DND-41 (cell line): ENCODE results near the gene NPDC1.

Experiments
- ATAC-seq: fragments of 200-7000 bp; cut with Tn5 transposase; 3 replicates; pipeline ENCODE4 v1.9.1; 2021; ENCODE audit warnings: low read depth; ENCODE audit not compliant: insufficient read depth
- DNase-seq: peaks from one replicate; pipeline ENCODE4 v3.0.0-alpha.2; 2020
- H2AFZ ChIP-seq: 2 replicates; pipeline ENCODE4 v1.6.0; 2012; ENCODE audit warnings: low read depth, low read length
- H3K27ac ChIP-seq: 2 replicates; pipeline ENCODE4 v1.5.1; 2012; ENCODE audit warnings: low read length, inconsistent platforms
- H3K27me3 ChIP-seq: fragments of 200-600 bp; sonication (generic); 2 replicates; pipeline ENCODE4 v1.6.0; 2012; ENCODE audit warnings: low read length, mild to moderate bottlenecking, inconsistent platforms; ENCODE audit not compliant: insufficient read depth, poor library complexity
- H3K36me3 ChIP-seq: 2 replicates; pipeline ENCODE4 v1.5.1; 2012; ENCODE audit warnings: low read length, inconsistent platforms; ENCODE audit not compliant: insufficient read depth
- H3K4me1 ChIP-seq: 2 replicates; pipeline ENCODE4 v1.5.1; 2012; ENCODE audit warnings: mild to moderate bottlenecking, low read length; ENCODE audit not compliant: insufficient read depth
- H3K4me2 ChIP-seq: 2 replicates; pipeline ENCODE4 v1.6.0; 2012; ENCODE audit warnings: mild to moderate bottlenecking, moderate library complexity, low read length, inconsistent platforms; ENCODE audit not compliant: insufficient read depth
- H3K4me3 ChIP-seq, 2 experiments: fragments of 200-600 bp in 1 of 2; shearing (Covaris generic) in 1 of 2; 2 replicates each; pipeline ENCODE4 v1.5.1; 2012 to 2016; ENCODE audit warnings: inconsistent platforms in 2 of 2, low read length in 2 of 2, mild to moderate bottlenecking in 2 of 2, low read depth in 1 of 2, moderate library complexity in 1 of 2
- H3K79me2 ChIP-seq: 2 replicates; pipeline ENCODE4 v1.6.0; 2012; ENCODE audit warnings: low read length, inconsistent platforms; ENCODE audit not compliant: insufficient read depth
- H3K9ac ChIP-seq: 2 replicates; pipeline ENCODE4 v1.6.0; 2012; ENCODE audit warnings: low read depth, mild to moderate bottlenecking, inconsistent platforms, low read length, moderate library complexity
- H3K9me3 ChIP-seq: 2 replicates; pipeline ENCODE4 v1.5.1; 2012; ENCODE audit warnings: low read length, moderate library complexity, mild to moderate bottlenecking, inconsistent platforms; ENCODE audit not compliant: insufficient read depth, severe bottlenecking
- H4K20me1 ChIP-seq: 2 replicates; pipeline ENCODE4 v1.6.0; 2012; ENCODE audit warnings: low read length; ENCODE audit not compliant: insufficient read depth
- CTCF ChIP-seq: IDR thresholded peaks from 2 replicates; pipeline ENCODE4 v1.5.1; 2012; ENCODE audit warnings: borderline replicate concordance, low read length, moderate library complexity, mild to moderate bottlenecking; ENCODE audit not compliant: poor library complexity, severe bottlenecking; ENCODE audit errors: extremely low read depth
- EZH2 ChIP-seq: IDR thresholded peaks from 3 replicates; pipeline ENCODE4 v1.6.1; 2012; ENCODE audit warnings: borderline replicate concordance, low read depth, mild to moderate bottlenecking, moderate library complexity, low read length, inconsistent platforms; ENCODE audit not compliant: severe bottlenecking

The NPDC1 gene

GRCh38 chr9:137048655-137049543, 2.9 kb upstream of the NPDC1 start:
- Histone ChIP-seq H3K27ac (no peak overlapping the region), H2AFZ (no peak overlapping the region), H3K79me2 (no peaks in the 10 kb centered on the region), H4K20me1 (peaks cover 25% of the 10 kb centered on the region), H3K4me2 (no peak overlapping the region), H3K36me3 (no peaks in the 10 kb centered on the region), H3K9ac (no peak overlapping the region), H3K4me3 (no peak overlapping the region), H3K4me1 (no peaks in the 10 kb centered on the region), H3K27me3 (peaks cover 37% of the 10 kb centered on the region), H3K9me3 (no peaks in the 10 kb centered on the region)
- no peak for DNase-seq
- no peak for ATAC-seq
- no peak for TF ChIP-seq CTCF
- no peak for TF ChIP-seq EZH2

DNA sequence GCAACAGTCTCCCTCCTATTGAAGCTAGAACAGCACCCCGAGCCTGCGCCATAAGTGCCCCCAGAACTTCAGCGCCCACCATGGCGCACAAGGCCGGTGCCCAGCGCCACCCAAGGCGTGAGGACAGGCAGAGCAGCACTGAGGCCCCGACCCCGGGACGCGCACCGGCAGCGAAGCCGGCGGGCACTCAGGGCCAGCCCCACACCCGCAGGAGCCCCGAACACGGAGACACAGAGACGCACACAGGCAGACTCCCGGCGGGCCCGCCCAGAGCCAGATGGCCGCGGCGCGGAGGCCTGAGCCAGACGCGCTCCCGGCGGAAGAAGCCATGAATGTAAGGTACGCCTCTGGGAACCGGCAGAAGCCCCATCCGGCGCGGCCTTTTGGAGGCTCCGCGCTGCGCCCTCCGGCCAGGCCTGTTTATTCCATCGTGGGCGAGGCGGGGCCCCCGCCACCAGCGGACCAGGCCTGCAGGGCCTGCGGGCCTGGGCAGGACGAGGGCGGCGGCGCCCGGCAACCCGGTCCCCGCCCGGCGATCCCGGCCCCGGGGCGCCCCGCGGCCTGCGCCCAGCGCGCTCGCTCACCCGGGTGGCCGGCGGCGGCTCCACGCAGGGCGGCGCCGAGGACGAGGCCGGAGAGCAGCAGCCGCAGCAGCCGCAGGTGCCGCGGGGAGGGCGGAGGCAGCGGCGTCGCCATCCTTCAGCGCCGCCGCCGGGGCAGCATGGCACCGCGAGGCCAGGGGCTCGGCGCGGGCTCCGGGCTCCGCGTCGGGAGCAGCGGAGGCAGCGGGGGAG, 486 bp downstream of the NPDC1 start:
- H2AFZ ChIP-seq: no peak overlapping the region
- H3K4me1 ChIP-seq: no peaks in the 10 kb centered on the region
- H3K4me2 ChIP-seq: no peak overlapping the region
- TF ChIP-seq EZH2: peak; percentile 58
- no peak for TF ChIP-seq CTCF
- no peaks in the 10 kb centered on the region for H3K36me3 ChIP-seq
- H4K20me1 ChIP-seq: peaks cover 30% of the 10 kb centered on the region
- no peak overlapping the region for H3K9ac ChIP-seq
- no peak for ATAC-seq
- no peak for DNase-seq
- H3K27me3 ChIP-seq: peaks cover 41% of the 10 kb centered on the region
- no peak overlapping the region for H3K27ac ChIP-seq
- no peak overlapping the region for H3K4me3 ChIP-seq
- H3K79me2 ChIP-seq: no peaks in the 10 kb centered on the region
- no peaks in the 10 kb centered on the region for H3K9me3 ChIP-seq

DNA sequence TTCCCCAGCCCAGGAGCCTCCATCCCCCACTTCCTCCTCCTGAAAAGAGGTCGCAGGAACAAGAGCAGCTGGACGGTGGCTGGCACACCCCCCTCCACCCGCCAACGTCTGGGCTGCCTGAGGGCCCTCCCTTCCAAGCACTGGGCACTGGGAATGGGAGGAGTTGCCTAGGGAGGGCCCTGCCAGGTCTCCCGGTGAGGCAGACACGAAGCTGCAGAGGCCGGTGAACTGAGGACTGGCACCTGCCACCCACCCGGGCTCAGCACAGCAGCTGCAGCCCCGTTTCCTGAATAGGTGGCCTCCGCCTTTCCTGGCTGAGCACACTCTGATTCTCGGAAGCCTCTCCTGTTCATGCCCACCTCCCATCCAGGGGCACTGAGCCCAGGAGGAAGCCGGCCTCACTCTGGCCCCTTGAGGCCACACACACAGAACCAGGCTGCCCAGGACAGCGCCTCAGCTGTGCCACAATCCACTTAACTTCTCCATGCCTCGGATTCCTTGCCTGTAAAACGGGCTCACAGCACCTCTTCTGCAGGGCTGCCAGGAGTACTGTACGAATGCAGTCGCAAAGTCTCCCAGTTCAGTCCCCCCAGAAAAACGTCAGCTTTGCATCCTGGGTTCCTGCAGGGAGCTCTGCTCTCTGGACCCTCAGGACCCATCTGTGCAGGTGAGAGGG, 1.3 kb downstream of the NPDC1 start:
- DNase-seq: no peak
- Histone ChIP-seq H3K4me2 (no peak overlapping the region), H3K4me3 (no peak overlapping the region), H3K9ac (no peak overlapping the region), H3K79me2 (no peaks in the 10 kb centered on the region), H3K9me3 (no peaks in the 10 kb centered on the region), H3K36me3 (no peaks in the 10 kb centered on the region), H3K4me1 (no peaks in the 10 kb centered on the region), H2AFZ (no peak overlapping the region), H3K27me3 (peaks cover 32% of the 10 kb centered on the region), H3K27ac (no peak overlapping the region), H4K20me1 (peaks cover 25% of the 10 kb centered on the region)
- no peak for TF ChIP-seq CTCF
- no peak for TF ChIP-seq EZH2
- ATAC-seq: no peak
